HEK293 (cell line): ENCODE data around the gene LRRC51.

ENCODE experiments used
- CTCF ChIA-PET: fragments of 350-600 bp; formaldehyde crosslinking; extraction: SDS; loops from one replicate; lab custom pipeline; 2021; ENCODE audit warnings: antibody characterized with exemption; lab: Yijun Ruan, JAX
- POLR2A ChIA-PET: fragments of 300-600 bp; formaldehyde crosslinking; extraction: SDS; loops from one replicate; lab custom pipeline; 2020; ENCODE audit warnings: antibody characterized with exemption, inconsistent platforms; lab: Yijun Ruan, JAX
- H3K27ac ChIP-seq: fragments of 200-500 bp; sonication (Bioruptor generic); 2 replicates; pipeline ENCODE4 v1.5.1; 2014; ENCODE audit warnings: low read depth, low read length, control low read depth, inconsistent platforms; ENCODE audit errors: extremely low read depth
- H3K36me3 ChIP-seq, 2 experiments: fragments of 200-500 bp in 1 of 2; sonication (Bioruptor generic) in 1 of 2; 1 replicate in 1 of 2; 2 replicates in 1 of 2; pipeline ENCODE4 v1.5.1; 2014 to 2017; ENCODE audit warnings: inconsistent platforms in 2 of 2, low read length in 2 of 2; ENCODE audit not compliant: control insufficient read depth in 2 of 2, insufficient read depth in 1 of 2
- H3K4me1 ChIP-seq: fragments of 200-500 bp; sonication (Bioruptor generic); 2 replicates; pipeline ENCODE4 v1.5.1; 2014; ENCODE audit warnings: mild to moderate bottlenecking, low read length, inconsistent platforms; ENCODE audit not compliant: control insufficient read depth, insufficient read depth
- H3K4me3 ChIP-seq: 2 replicates; pipeline ENCODE4 v1.5.1; 2011; ENCODE audit warnings: low read depth, mild to moderate bottlenecking, control low read depth, low read length, moderate library complexity
- H3K9me3 ChIP-seq: fragments of 200-500 bp; sonication (Bioruptor generic); 2 replicates; pipeline ENCODE4 v1.5.1; 2014; ENCODE audit warnings: low read depth, low read length, inconsistent platforms; ENCODE audit not compliant: control insufficient read depth, insufficient read depth
- ATF2 ChIP-seq: fragments of 450-650 bp; formaldehyde crosslinking; IDR thresholded peaks from 2 replicates; pipeline ENCODE4 v1.5.1; 2016; ENCODE audit warnings: missing biosample characterization, missing genetic modification characterization, low read depth
- BCL11A ChIP-seq: fragments of 450-650 bp; formaldehyde crosslinking; IDR thresholded peaks from 2 replicates; pipeline ENCODE4 v1.5.1; 2016; ENCODE audit warnings: low read depth, missing biosample characterization, missing genetic modification characterization
- FEZF1 ChIP-seq: fragments of 450-650 bp; formaldehyde crosslinking; IDR thresholded peaks from 2 replicates; pipeline ENCODE4 v1.5.1; 2016; ENCODE audit warnings: missing biosample characterization, missing genetic modification characterization
- GLIS1 ChIP-seq: fragments of 450-650 bp; formaldehyde crosslinking; IDR thresholded peaks from 2 replicates; pipeline ENCODE4 v1.5.1; 2016; ENCODE audit warnings: missing biosample characterization, missing genetic modification characterization
- KLF16 ChIP-seq: fragments of 450-650 bp; formaldehyde crosslinking; IDR thresholded peaks from 2 replicates; pipeline ENCODE4 v1.5.1; 2017; ENCODE audit warnings: missing biosample characterization, missing genetic modification characterization
- KLF7 ChIP-seq: fragments of 450-650 bp; formaldehyde crosslinking; IDR thresholded peaks from 2 replicates; pipeline ENCODE4 v1.5.1; 2016; ENCODE audit warnings: missing biosample characterization, missing genetic modification characterization, borderline replicate concordance
- PATZ1 ChIP-seq: fragments of 450-650 bp; formaldehyde crosslinking; IDR thresholded peaks from 2 replicates; pipeline ENCODE4 v1.5.1; 2016; ENCODE audit warnings: missing biosample characterization, missing genetic modification characterization
- PRDM1 ChIP-seq: fragments of 450-650 bp; formaldehyde crosslinking; IDR thresholded peaks from 2 replicates; pipeline ENCODE4; 2016; ENCODE audit warnings: missing biosample characterization, missing genetic modification characterization
- PRDM2 ChIP-seq: fragments of 450-650 bp; formaldehyde crosslinking; IDR thresholded peaks from 2 replicates; pipeline ENCODE4 v1.5.1; 2016; ENCODE audit warnings: missing biosample characterization, missing genetic modification characterization, borderline replicate concordance
- SP7 ChIP-seq: fragments of 450-650 bp; formaldehyde crosslinking; IDR thresholded peaks from 2 replicates; pipeline ENCODE4 v1.5.1; 2016; ENCODE audit warnings: missing biosample characterization, missing genetic modification characterization
- WT1 ChIP-seq: fragments of 450-650 bp; formaldehyde crosslinking; IDR thresholded peaks from 2 replicates; pipeline ENCODE4 v1.5.1; 2016; ENCODE audit warnings: missing biosample characterization, missing genetic modification characterization
- ZBTB7A ChIP-seq: fragments of 450-650 bp; formaldehyde crosslinking; IDR thresholded peaks from 2 replicates; pipeline ENCODE4 v1.5.1; 2016; ENCODE audit warnings: low read depth, missing biosample characterization, missing genetic modification characterization
- ZNF148 ChIP-seq: fragments of 450-650 bp; formaldehyde crosslinking; IDR thresholded peaks from 2 replicates; pipeline ENCODE4 v1.5.0; 2017; ENCODE audit warnings: missing biosample characterization, missing genetic modification characterization, borderline replicate concordance
- ZNF155 ChIP-seq: fragments of 450-650 bp; formaldehyde crosslinking; IDR thresholded peaks from 2 replicates; pipeline ENCODE4 v1.5.1; 2016; ENCODE audit warnings: missing biosample characterization, missing genetic modification characterization
- ZNF274 ChIP-seq, 2 experiments: fragments of 200-500 bp in 1 of 2; fragments of 450-650 bp in 1 of 2; sonication (Bioruptor generic) in 1 of 2; formaldehyde crosslinking in 1 of 2; IDR thresholded peaks; 2 replicates each; pipeline versions ENCODE4 v1.5.1 to v1.6.1; 2014 to 2016; ENCODE audit warnings: borderline replicate concordance in 1 of 2, inconsistent platforms in 1 of 2, low read length in 1 of 2, missing biosample characterization in 1 of 2, missing genetic modification characterization in 1 of 2
- ZNF350 ChIP-seq: fragments of 450-650 bp; formaldehyde crosslinking; IDR thresholded peaks from 2 replicates; pipeline ENCODE4 v1.5.0; 2017; ENCODE audit warnings: missing biosample characterization, mild to moderate bottlenecking, missing genetic modification characterization
- ZNF544 ChIP-seq: fragments of 450-650 bp; formaldehyde crosslinking; IDR thresholded peaks from 2 replicates; pipeline ENCODE4 v1.5.0; 2017; ENCODE audit warnings: missing biosample characterization, missing genetic modification characterization
- ZNF548 ChIP-seq: fragments of 450-650 bp; formaldehyde crosslinking; IDR thresholded peaks from 2 replicates; pipeline ENCODE4 v1.5.1; 2016; ENCODE audit warnings: missing biosample characterization, missing genetic modification characterization
- ZNF571 ChIP-seq: fragments of 450-650 bp; formaldehyde crosslinking; IDR thresholded peaks from 2 replicates; pipeline ENCODE4 v1.5.0; 2017; ENCODE audit warnings: missing biosample characterization, missing genetic modification characterization
- ZNF658 ChIP-seq: fragments of 450-650 bp; formaldehyde crosslinking; IDR thresholded peaks from 2 replicates; pipeline ENCODE4; 2016; ENCODE audit warnings: missing biosample characterization, missing genetic modification characterization
- ZNF677 ChIP-seq: fragments of 450-650 bp; IDR thresholded peaks from 2 replicates; pipeline ENCODE4 v1.5.0; 2018; ENCODE audit warnings: missing biosample characterization, mild to moderate bottlenecking, missing genetic modification characterization, moderate library complexity
- ZNF701 ChIP-seq: fragments of 450-650 bp; formaldehyde crosslinking; IDR thresholded peaks from 2 replicates; pipeline ENCODE4 v1.5.1; 2016; ENCODE audit warnings: missing biosample characterization, missing genetic modification characterization
- ZNF76 ChIP-seq: fragments of 450-650 bp; formaldehyde crosslinking; IDR thresholded peaks from 2 replicates; pipeline ENCODE4; 2016; ENCODE audit warnings: low read depth, missing biosample characterization, missing genetic modification characterization, borderline replicate concordance
- ZXDB ChIP-seq: fragments of 450-650 bp; formaldehyde crosslinking; IDR thresholded peaks from 2 replicates; pipeline ENCODE4 v1.5.1; 2016; ENCODE audit warnings: missing biosample characterization, missing genetic modification characterization

The LRRC51 gene

GRCh38 chr11:72102162-72102561 lies 21.5 kb downstream of the LRRC51 start (continued):
- TF ChIP-seq PRDM2 (tag by site-specific recombination) (no peak), ZNF148 (no peak), ZXDB (tag by site-specific recombination) (no peak), ZBTB7A (tag by site-specific recombination) (no peak), KLF16 (tag by site-specific recombination) (no peak), ZNF350 (no peak), SP7 (no peak), ZNF701 (tag by site-specific recombination) (no peak), BCL11A (no peak)

- POLR2A ChIA-PET = interaction anchor here (1.0 to 1.5 kb wide), 2 partner anchors 10 to 11 kb away, joined by 3 to 4 read pairs; partner anchors contain the start of gene ANAPC15
- CTCF ChIA-PET = interaction anchor here (0.7 to 3.2 kb wide), 5 partner anchors 10 to 328 kb away, joined by 3 to 18 read pairs (median 6); no protein-coding TSS in a partner anchor
- peaks cover 0 to 49% of the 10 kb centered on the region in 2 experiments; a peak in 1 of 3 replicates for H3K36me3 ChIP-seq
Measured at GRCh38 chr11:72102631-72102945, 21.9 kb downstream of the LRRC51 start.

GRCh38 chr11:72102946-72103753 lies 22.5 kb downstream of the LRRC51 start, which contains the start of gene LAMTOR1:
Gene LAMTOR1, minus strand, starts transcription at chr11:72103297. Its CDS starts 73 bp downstream, at chr11:72103224.
- ChIA-PET POLR2A (interaction anchor here (1.0 to 1.5 kb wide), 2 partner anchors 9 to 12 kb away, joined by 3 to 4 read pairs; partner anchors contain the start of gene ANAPC15), CTCF (interaction anchor here (0.7 to 3.2 kb wide), 5 partner anchors 11 to 328 kb away, joined by 4 to 18 read pairs (median 6); no protein-coding TSS in a partner anchor)
- no peaks in the 10 kb centered on the region for H3K9me3 ChIP-seq
- peak within 1 kb of the TSS; percentile 75 for H3K27ac ChIP-seq
- H3K4me3 ChIP-seq = peak within 1 kb of the TSS; percentile 87
- peaks cover 0 to 46% of the 10 kb centered on the region in 2 experiments; a peak in 1 of 3 replicates for H3K36me3 ChIP-seq
- no peaks in the 10 kb centered on the region for H3K4me1 ChIP-seq
- TF ChIP-seq GLIS1 (tag by site-specific recombination) (peak; percentile 71), ZNF658 (tag by site-specific recombination) (no peak), ZNF76 (tag by site-specific recombination) (0 out of 2 replicates have a peak, but pooled peaks have one; percentile 22), PATZ1 (tag by site-specific recombination) (peak; percentile 91), ZNF677 (tag by site-specific recombination) (no peak), FEZF1 (no peak), PRDM1 (tag by site-specific recombination) (no peak), ZNF571 (tag by site-specific recombination) (no peak), WT1 (tag by site-specific recombination) (no peak; the same call in 1 of the 2 replicates), ATF2 (tag by site-specific recombination) (no peak)

More at GRCh38 chr11:72102631-72102945, 21.9 kb downstream of the LRRC51 start:
- peak overlapping the region; percentile 87 for H3K4me3 ChIP-seq
- TF ChIP-seq KLF7 (tag by site-specific recombination) (no peak), ZNF274 (IDR thresholded peaks at IDR 0.05; ENCODE audit: low read length) (no peak), ZNF274 (tag by site-specific recombination; IDR thresholded peaks at IDR 0.05; ENCODE audit: borderline replicate concordance) (no peak), ZNF677 (tag by site-specific recombination) (no peak), ZNF548 (tag by site-specific recombination) (no peak), ZNF544 (no peak), ZNF155 (tag by site-specific recombination) (no peak)
- no peaks in the 10 kb centered on the region for H3K4me1 ChIP-seq
- no peaks in the 10 kb centered on the region for H3K9me3 ChIP-seq
- peak overlapping the region; percentile 75 for H3K27ac ChIP-seq
